SJSA1 (cell line): Measurements from ENCODE around the gene DEPDC5. TPM values are rescaled to one million over a fixed set of nuclear protein-coding genes. Genes with fewer than 3 reads are reported as not detected.
A peak's percentile ranks its signal among the peaks of the same experiment; 100 is the strongest.
"Not testable (repeated sequence)": the region's sequence is repeated elsewhere in the genome, so short reads cannot be mapped to it uniquely, and the experiment has no call there.

ENCODE experiments used
- DNase-seq, 2 experiments: peaks; one replicate each; pipeline ENCODE4 v3.0.0-alpha.2; 2015 to 2020; ENCODE audit warnings: low spot score in 2 of 2, low read depth in 1 of 2
- H3K27ac ChIP-seq: fragments of 250-450 bp; sonication (Bioruptor Pico); 2 replicates; pipeline ENCODE4 v1.5.1; 2020; ENCODE audit warnings: mild to moderate bottlenecking, moderate library complexity
- H3K27me3 ChIP-seq: fragments of 250-450 bp; sonication (Bioruptor Pico); replicated peaks from 2 replicates; pipeline ENCODE4 v1.5.1; 2020; ENCODE audit warnings: mild to moderate bottlenecking, moderate library complexity
- H3K36me3 ChIP-seq: fragments of 250-450 bp; sonication (Bioruptor Pico); 2 replicates; pipeline ENCODE4 v1.5.1; 2020; ENCODE audit warnings: mild to moderate bottlenecking
- H3K4me1 ChIP-seq: fragments of 250-450 bp; sonication (Bioruptor Pico); replicated peaks from 2 replicates; pipeline ENCODE4 v1.6.1; 2021; ENCODE audit warnings: mild to moderate bottlenecking
- H3K4me3 ChIP-seq: fragments of 250-450 bp; sonication (Bioruptor Pico); 2 replicates; pipeline ENCODE4 v1.5.1; 2020; ENCODE audit warnings: mild to moderate bottlenecking
- H3K9me3 ChIP-seq: fragments of 250-450 bp; sonication (Bioruptor Pico); replicated peaks from 2 replicates; pipeline ENCODE4 v1.5.1; 2020; ENCODE audit warnings: mild to moderate bottlenecking
- total RNA-seq: library from RNA; depleted of rRNA; stranded (reverse); fragments of >200 nt; shearing (Covaris generic); gene quantifications from 2 replicates; pipeline ENCODE4 v1.2.3, GENCODE V29; 2014

The DEPDC5 gene
- total RNA-seq, 1 experiment from 2014 or later = 11.9 TPM

GRCh38 chr22:31812977-31813605 lies 59.3 kb downstream of the DEPDC5 start:
- DNase-seq = no peak

GRCh38 chr22:31813898-31814297 lies 60.1 kb downstream of the DEPDC5 start:
- not testable (repeated sequence) for H3K4me1 ChIP-seq, H3K27ac ChIP-seq, DNase-seq, H3K4me3 ChIP-seq, H3K27me3 ChIP-seq, H3K9me3 ChIP-seq
- peaks cover 71% of the 10 kb centered on the region for H3K36me3 ChIP-seq

More at GRCh38 chr22:31812977-31813605, 59.3 kb downstream of the DEPDC5 start:
- Histone ChIP-seq H3K4me1 (no peaks in the 10 kb centered on the region), H3K36me3 (peaks cover 63% of the 10 kb centered on the region), H3K27ac (no peak overlapping the region), H3K9me3 (no peaks in the 10 kb centered on the region), H3K4me3 (no peak overlapping the region), H3K27me3 (no peaks in the 10 kb centered on the region)

GRCh38 chr22:31814942-31815341 lies 61.1 kb downstream of the DEPDC5 start:
- Histone ChIP-seq H3K27me3 (no peaks in the 10 kb centered on the region), H3K36me3 (peaks cover 77% of the 10 kb centered on the region), H3K27ac (no peak overlapping the region), H3K4me3 (no peak overlapping the region), H3K4me1 (no peaks in the 10 kb centered on the region), H3K9me3 (no peaks in the 10 kb centered on the region)
- no peak for DNase-seq

- not testable (repeated sequence) for H3K4me3 ChIP-seq, H3K27me3 ChIP-seq, H3K27ac ChIP-seq, DNase-seq, H3K4me1 ChIP-seq, H3K9me3 ChIP-seq
- peaks cover 75% of the 10 kb centered on the region for H3K36me3 ChIP-seq
These were observed 61.6 kb downstream of the DEPDC5 start for GRCh38 chr22:31815383-31815814.

GRCh38 chr22:31816750-31817149 lies 62.9 kb downstream of the DEPDC5 start:
- no peak for DNase-seq

GRCh38 chr22:31818481-31819392 lies 64.9 kb downstream of the DEPDC5 start:
- peaks cover 83% of the 10 kb centered on the region for H3K36me3 ChIP-seq
- no peaks in the 10 kb centered on the region for H3K9me3 ChIP-seq
- no peaks in the 10 kb centered on the region for H3K27me3 ChIP-seq
- DNase-seq = no peak
- no peaks in the 10 kb centered on the region for H3K4me1 ChIP-seq
- no peak overlapping the region for H3K4me3 ChIP-seq
- no peak overlapping the region for H3K27ac ChIP-seq

More at GRCh38 chr22:31816750-31817149, 62.9 kb downstream of the DEPDC5 start:
- Histone ChIP-seq H3K4me1 (no peaks in the 10 kb centered on the region), H3K27ac (no peak overlapping the region), H3K4me3 (no peak overlapping the region), H3K9me3 (no peaks in the 10 kb centered on the region), H3K36me3 (peaks cover 77% of the 10 kb centered on the region), H3K27me3 (no peaks in the 10 kb centered on the region)

- H3K9me3 ChIP-seq = no peaks in the 10 kb centered on the region
- no peaks in the 10 kb centered on the region for H3K27me3 ChIP-seq
- no peaks in the 10 kb centered on the region for H3K4me1 ChIP-seq
- H3K36me3 ChIP-seq = peaks cover 69% of the 10 kb centered on the region
- no peak overlapping the region for H3K27ac ChIP-seq
- H3K4me3 ChIP-seq = no peak overlapping the region
- no peak for DNase-seq
These were observed 66.8 kb downstream of the DEPDC5 start for GRCh38 chr22:31820655-31821054.

GRCh38 chr22:31821572-31821971 lies 67.8 kb downstream of the DEPDC5 start:
- H3K4me3 ChIP-seq = no peak overlapping the region
- no peak for DNase-seq
- H3K36me3 ChIP-seq = peaks cover 64% of the 10 kb centered on the region
- no peak overlapping the region for H3K27ac ChIP-seq
- no peaks in the 10 kb centered on the region for H3K9me3 ChIP-seq
- no peaks in the 10 kb centered on the region for H3K4me1 ChIP-seq
- H3K27me3 ChIP-seq = no peaks in the 10 kb centered on the region

- H3K36me3 ChIP-seq = peaks cover 54% of the 10 kb centered on the region
These were observed 68.7 kb downstream of the DEPDC5 start for GRCh38 chr22:31822523-31822922.

GRCh38 chr22:31825513-31825912 lies 71.7 kb downstream of the DEPDC5 start:
- DNase-seq = no peak
- H3K9me3 ChIP-seq = no peaks in the 10 kb centered on the region
- no peaks in the 10 kb centered on the region for H3K27me3 ChIP-seq
- H3K27ac ChIP-seq = no peak overlapping the region
- H3K4me3 ChIP-seq = no peak overlapping the region
- peaks cover 36% of the 10 kb centered on the region for H3K36me3 ChIP-seq
- peaks cover 16% of the 10 kb centered on the region for H3K4me1 ChIP-seq

More at GRCh38 chr22:31822523-31822922, 68.7 kb downstream of the DEPDC5 start:
- Histone ChIP-seq H3K4me1 (no peaks in the 10 kb centered on the region), H3K4me3 (no peak overlapping the region), H3K9me3 (no peaks in the 10 kb centered on the region), H3K27ac (no peak overlapping the region), H3K27me3 (no peaks in the 10 kb centered on the region)
- DNase-seq = no peak

- peaks cover 17% of the 10 kb centered on the region for H3K4me1 ChIP-seq
- H3K27ac ChIP-seq = no peak overlapping the region
- H3K4me3 ChIP-seq = no peak overlapping the region
- no peak for DNase-seq
- no peaks in the 10 kb centered on the region for H3K27me3 ChIP-seq
- no peaks in the 10 kb centered on the region for H3K9me3 ChIP-seq
- H3K36me3 ChIP-seq = peaks cover 26% of the 10 kb centered on the region
These were observed 72.6 kb downstream of the DEPDC5 start for GRCh38 chr22:31826443-31826842.

- H3K27ac ChIP-seq = no peak overlapping the region
- H3K27me3 ChIP-seq = no peaks in the 10 kb centered on the region
- H3K9me3 ChIP-seq = no peaks in the 10 kb centered on the region
- H3K4me3 ChIP-seq = no peak overlapping the region
- peaks cover 15% of the 10 kb centered on the region for H3K36me3 ChIP-seq
- H3K4me1 ChIP-seq = peaks cover 17% of the 10 kb centered on the region
- DNase-seq = no peak
These were observed 74.9 kb downstream of the DEPDC5 start for GRCh38 chr22:31828739-31829138.

- Histone ChIP-seq H3K4me1 (peaks cover 17% of the 10 kb centered on the region), H3K27me3 (no peaks in the 10 kb centered on the region), H3K36me3 (peaks cover 15% of the 10 kb centered on the region), H3K27ac (peak overlapping the region; percentile 58), H3K9me3 (no peaks in the 10 kb centered on the region), H3K4me3 (no peak overlapping the region)
- peak; percentile 88 to 89 for DNase-seq
These were observed 75.7 kb downstream of the DEPDC5 start for GRCh38 chr22:31829505-31829904.

- no peak overlapping the region for H3K27ac ChIP-seq
- peaks cover 20% of the 10 kb centered on the region for H3K36me3 ChIP-seq
- H3K4me1 ChIP-seq = peaks cover 17% of the 10 kb centered on the region
- H3K27me3 ChIP-seq = no peaks in the 10 kb centered on the region
- no peaks in the 10 kb centered on the region for H3K9me3 ChIP-seq
- no peak overlapping the region for H3K4me3 ChIP-seq
- no peak for DNase-seq
These were observed 76.9 kb downstream of the DEPDC5 start for GRCh38 chr22:31830721-31831070.
